DMS79 treated with DMSO at 0.1 percent for 48 hours (cell line): Measurements from ENCODE around the gene NUP98.
A peak's percentile ranks its signal among the peaks of the same experiment; 100 is the strongest.

Experiments used
- DNase-seq: peaks from one replicate; lab custom pipeline; 2025; lab: John Stamatoyannopoulos, UW

The NUP98 gene

DNA sequence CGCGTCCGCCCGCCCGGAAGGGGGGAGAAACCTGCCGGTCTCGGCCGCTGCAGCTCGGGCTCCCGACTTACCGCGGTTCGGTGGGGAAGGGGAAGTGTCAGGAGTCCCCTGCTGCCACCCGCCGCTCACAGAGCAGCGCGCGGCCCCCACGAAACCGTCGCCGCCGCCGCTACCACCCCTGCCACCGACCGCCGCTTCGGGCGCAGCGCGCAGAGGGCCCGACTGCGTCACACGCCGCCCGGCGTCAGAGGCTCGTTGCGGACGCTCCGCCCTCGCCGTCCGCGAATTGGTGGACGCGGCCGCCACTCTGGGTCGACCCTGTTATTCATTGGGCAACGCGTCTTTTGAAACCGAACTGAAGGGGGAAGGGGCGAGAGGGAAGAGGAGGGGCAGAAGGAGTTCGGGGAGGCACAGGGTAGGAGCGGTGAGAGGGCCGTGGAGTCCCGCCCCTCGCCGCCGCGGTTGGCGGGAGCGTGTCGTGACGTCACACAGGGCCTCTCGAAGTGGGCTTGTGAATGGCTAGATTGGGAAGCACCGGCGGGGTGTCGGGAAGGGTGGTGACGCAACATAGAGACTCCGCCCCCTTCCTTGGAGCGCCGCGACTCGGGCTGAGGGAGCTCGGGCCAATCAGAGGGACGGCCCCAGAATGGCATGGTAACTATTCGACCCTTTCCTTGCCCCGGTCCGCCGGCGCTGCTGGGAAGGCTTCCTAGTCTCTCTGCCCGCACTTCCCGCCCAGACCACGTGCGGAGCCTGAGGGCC lies at the start of gene NUP98:
Gene NUP98, minus strand, starts transcription at position 226 of the 762 bp plus-strand sequence. CDS start 15,437 bp downstream, outside the sequence.
- DNase-seq = peak; percentile 99

DNA sequence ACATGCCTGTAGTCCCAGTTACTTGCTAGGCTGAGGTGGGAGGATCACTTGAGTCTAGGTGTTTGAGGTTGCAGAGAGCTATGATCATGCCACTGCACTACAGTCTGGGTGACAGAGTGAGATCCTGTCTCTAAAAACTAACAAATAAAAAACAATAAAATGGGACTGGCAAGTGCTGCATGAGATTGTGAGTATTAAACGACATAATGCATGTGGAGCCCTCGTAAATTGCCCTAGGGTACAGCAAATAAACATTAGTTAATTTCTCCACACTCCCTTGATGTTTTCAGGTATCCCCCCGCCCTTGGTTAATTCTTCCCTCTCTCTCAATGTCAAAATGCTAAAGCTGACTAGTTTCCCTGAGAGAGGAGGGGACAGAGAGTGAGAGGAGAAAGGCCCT lies 48.3 kb upstream of the NUP98 start:
- DNase-seq = no peak

DNA sequence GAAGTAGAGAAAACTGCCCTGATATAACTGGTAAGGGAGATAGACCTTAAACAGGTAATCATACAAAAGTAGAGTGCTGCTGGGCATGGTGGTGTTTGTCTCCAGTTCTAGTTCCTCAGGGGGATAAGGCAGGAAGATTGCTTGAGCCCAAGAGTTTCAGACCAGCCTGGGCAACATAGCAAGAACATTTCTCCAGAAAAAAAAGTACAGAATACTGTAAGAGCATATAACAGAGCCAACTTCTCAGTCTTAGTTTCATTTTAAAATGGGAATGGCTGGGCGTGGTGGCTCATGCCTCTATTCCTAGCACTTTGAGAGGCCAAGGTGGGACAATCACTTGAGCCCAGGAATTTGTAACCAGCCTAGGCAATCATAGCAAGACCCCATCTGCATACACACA lies 47.9 kb upstream of the NUP98 start:
- DNase-seq = no peak

DNA sequence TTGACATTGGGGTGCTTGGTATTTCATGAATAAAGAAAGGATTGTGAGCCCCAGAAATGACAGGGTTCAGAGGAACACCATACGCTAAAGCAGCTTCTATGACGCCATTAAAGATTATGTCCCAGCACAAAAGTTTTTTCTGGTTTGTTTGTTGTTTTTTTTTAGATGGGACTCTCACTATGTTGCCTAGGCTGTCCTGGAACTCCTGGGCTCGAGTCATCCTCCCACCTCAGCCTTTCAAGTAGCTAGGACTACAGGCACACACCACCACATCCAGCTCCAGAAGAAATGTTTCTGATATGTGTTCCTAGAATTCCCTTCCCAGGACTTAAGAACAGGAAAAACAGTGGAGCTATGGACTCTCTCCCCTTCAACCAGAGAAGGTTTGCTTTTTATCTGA lies 46.0 kb upstream of the NUP98 start:
- DNase-seq = no peak

DNA sequence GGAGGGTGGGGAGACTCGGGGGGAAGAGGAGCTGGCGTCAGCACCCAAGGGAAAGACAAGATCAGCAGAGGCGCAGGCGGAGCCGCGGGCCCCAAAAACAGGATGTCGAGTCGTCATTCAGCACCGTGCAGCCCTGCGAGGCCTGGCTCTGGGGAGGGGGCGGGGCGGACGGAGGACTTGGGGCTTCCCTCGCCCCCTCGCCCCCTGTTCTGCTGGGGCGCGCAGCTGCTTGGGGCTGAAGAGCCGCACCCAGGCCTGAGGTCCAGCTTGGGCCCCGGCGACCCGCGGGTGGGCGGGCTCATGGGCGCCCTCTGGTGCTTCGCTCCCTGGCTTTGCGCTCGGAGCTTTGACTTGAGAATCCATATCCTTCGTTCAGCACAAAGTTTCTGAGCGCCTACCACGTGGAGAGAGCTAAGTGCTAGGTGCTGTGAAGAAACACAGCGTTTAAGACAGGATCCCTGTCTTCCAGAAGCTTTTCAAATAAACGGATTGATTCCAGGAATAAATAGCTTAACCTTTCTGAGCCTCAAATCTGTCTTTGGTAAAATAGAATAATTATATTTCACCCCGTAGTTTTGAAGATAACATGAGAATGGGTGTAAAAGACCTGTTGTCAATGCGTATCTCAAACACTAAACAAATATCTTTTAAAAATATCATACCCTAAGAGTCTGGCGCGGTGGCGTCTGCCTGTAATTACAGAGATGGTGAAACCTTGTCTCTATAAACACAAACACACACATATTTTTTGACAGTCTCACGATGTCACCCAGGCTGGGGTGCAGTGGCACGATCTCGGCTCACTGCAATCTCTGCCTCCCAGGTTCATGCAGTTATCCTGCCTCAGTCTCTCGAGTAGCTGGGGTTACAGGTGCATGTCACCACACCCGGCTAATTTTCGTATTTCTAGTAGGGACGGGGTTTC lies 44.3 kb upstream of the NUP98 start:
- peak; percentile 46 for DNase-seq

DNA sequence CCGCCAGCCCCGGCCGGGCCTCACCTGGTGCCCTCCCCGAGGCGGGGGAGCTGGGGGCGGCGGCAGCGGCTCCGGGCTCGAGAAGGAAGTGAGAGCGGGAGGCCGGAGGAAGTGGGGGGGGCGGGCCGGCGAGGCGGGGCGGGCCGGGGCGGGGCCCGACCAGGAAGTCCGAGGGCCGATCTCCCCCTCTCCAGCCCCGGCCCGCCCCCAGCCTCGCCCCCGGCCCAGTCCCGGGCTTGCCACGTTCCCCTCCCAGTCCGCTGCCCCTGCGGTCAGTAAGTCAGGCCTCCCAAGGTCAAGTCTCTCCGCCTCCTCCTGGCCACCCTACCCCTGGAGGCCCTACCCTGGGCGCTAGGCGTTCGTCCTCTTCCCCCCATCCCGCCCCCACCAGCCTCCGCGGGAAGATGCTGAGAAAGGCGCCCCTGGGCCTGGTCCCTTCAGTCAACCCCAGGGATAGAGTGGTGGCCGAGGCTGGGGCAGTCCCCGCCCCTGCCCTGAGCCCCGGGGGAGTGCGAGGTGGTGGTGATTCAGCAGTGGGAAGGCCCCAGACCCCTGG lies 43.6 kb upstream of the NUP98 start, which contains the start of gene RHOG:
Gene RHOG, minus strand, starts transcription at position 90 of the 556 bp plus-strand sequence. CDS start 12,821 bp downstream, outside the sequence.
- DNase-seq = peak; percentile 45

DNA sequence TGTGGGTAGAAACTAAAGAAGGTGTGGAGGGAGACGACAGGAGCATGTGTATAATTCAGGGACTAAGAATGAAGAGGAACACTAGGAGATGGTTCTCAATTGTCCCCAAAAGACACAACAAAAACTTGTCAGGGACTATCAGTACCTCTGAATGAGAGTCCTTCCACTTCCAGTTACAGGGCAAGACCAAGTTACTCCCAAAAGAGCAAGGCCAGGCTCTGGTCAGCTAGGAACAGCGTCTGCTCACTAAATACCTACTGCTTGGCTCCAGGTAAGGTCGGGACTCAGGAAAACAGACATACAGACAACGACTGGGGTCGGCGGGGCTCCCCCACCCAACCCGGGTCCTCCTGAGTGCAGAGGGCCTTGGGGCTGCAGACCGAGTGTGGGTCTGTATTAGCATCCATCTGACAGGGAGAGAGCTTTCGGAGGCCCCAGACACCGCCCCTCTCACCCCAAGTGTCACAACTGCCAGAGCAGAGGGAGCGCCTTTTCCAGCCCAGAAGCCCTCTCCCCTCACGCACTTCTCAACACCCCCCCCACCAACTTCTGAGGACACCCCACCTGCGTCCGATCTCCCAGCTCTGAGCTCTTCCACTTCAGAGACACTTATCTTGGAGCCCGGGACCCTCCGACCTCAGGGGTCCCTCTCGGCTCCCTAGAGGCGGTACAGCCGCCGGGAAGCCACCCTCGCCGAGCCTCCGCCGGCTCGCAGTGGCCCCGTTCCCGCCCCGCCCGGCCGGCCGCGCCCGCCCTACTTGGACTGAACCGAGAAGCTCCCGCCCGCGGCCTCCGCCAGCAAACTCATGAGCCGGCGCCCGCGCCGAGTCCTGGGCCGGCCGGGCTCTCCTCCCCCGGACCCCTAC lies 42.9 kb upstream of the NUP98 start:
- peak; percentile 45 for DNase-seq

DNA sequence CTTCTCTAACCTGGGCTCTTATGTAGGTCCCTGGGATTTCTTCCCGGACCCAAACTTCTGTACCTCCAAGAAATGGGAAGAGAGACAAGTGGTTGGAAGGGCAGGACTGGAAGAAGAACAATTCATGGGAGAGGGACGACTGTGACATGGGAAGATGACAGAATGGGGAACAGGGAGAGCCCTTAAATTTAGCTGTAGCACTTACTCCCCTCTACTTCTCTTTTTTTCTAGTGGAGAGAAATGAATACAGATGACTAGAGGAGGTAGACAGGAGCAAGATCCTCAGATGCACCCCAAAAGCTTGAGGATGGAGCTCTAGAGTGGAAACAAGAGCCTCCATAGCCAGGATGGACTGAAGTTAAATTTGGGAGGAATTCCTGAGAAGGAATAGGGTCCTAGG lies 41.1 kb upstream of the NUP98 start:
- no peak for DNase-seq

DNA sequence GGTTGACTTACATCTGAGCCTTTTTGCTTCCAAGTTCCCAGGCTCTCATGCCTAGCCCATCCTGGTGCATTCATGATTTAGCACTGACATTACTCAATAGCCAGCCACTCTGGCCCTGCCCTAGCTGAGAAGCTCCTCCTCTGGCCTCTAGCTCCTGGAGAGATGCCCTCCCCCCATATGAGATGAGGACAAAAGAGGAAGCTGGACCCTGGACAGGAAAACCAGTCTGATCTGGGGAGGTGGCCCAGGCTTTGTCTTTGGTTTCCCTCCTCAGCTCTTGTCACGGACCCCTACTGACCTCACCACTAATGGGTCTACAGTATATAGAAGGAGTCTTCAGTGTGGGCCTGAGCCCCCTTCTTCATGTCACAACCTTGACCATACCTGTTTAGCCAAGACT lies 40.4 kb upstream of the NUP98 start:
- DNase-seq = no peak

DNA sequence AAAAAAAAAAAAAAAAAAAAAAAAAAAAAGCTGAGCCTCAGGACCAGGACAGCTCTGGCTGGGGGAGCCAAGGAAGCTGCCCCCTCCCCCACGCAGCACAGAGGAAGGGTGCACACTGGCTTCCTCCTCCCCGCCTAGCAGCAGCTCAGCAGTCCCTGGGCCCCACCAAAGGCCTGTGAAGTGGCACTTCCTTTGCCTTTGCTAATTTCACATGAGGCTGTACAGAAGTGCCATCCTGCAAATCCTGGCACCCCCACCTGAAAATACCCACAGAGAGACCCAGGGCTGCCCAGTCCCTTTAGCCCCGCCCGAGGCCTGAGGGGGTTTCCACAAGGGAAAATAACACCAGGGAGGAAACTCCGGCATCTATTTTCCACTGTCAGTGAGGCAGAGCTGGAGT lies 39.5 kb upstream of the NUP98 start:
- no peak for DNase-seq

DNA sequence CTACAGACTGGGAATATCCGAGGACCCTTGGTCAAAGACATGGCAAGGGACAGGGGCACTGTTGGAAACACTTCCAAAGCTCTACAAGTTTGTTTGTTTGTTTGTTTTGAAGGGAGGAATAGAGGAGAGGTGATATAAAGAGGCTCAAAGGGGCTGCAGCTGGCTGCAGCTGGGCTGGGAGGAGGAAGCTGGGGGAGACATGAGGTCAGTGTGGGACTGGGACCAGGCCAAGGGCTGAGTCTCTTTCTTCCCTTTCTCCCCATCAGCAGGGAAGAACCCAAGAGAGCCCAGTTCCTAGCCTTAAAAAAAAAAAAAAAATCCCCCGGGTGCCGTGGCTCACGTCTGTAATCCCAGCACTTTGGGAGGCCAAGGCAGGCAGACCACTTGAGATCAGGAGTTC lies 38.4 kb upstream of the NUP98 start:
- DNase-seq = no peak

DNA sequence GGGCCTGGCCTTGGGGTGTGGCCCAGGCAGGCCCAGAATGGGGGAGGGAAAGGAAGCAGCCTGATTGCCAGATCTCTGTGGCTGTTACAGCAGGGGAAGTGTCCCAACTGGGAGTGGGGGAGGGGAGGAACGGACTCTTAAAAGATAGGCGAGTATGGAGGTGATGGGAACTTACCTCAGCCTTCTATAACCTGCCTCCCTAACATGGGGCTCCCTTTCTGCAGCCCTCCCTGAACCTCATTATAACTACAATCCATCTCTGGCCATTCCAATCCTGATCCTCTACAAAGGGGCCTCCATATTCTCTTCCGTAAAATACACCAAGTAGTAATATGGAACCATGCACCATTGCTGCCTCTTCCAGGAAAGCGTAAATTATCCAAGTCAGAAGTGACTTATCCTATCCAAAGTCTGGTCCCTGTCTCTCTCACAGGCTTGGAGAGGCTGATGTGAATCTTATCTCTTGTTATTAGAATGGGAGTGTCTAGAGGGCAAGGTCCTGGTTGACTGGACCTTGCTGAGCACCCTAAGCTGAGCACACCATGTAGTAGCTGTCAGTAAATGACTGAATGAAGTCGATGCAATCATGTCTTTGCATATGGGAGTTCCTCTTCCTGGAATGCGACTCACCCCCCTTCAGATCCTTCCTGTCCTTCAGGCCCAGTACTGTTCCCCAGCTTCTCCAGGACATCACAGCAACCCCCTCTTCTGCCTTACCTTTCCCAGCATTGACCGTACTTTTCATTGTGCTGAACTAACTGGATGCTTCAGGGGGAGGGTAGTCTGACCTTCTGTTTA lies 37.5 kb upstream of the NUP98 start:
- DNase-seq = no peak

DNA sequence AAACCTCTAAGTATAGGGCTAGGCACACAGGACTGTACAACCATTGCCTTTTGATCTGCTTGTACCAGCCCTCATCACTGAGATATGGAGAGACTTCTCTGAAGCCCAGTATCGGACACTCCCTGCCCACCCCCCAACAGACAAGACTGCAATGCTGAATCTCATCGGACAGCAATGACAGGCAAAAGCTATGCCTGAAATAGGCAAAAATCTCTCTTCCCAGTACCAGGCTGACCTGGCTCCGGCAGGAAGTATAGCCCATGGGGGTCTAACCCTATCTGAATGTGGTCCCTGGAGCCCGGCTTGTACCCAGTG lies 37.0 kb upstream of the NUP98 start:
- no peak for DNase-seq

DNA sequence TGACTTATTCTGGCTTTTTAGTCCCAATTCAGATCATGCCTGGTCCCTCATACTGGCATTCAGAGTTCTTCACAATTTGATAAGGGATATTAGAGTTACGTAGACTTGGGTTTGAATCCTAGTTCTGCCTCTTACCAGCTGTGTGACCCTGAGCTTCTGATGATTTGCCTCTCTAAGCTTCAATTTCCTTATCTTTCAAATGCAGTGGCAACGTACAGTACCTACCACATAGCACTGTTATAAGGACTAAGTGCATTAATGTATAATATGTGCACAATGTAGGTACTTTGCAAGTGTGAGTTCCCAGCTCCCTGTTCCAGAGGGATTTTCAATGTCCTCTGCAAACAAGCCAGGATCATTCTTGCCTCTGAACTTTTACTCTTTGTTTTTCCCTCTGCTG lies 36.1 kb upstream of the NUP98 start:
- no peak for DNase-seq

DNA sequence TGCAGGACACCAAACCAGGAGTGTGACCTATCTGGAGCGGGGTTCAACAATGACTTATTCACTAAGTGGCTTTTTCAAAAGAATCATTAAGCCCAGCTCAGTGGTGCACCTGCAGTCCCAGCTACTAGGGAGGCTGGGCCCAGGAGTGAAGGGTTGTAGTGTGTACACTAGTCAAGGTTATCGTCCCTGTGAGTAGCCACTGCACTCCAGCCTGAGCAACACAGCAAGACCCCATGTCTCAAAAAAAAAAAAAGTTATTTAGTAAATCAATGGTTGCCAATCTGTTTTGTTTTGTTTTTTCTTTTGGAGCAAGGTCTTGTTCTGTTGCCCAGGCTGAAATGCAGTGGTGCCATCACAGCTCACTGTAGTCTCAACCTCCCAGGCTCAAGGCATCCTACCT lies 35.5 kb upstream of the NUP98 start:
- no peak for DNase-seq

DNA sequence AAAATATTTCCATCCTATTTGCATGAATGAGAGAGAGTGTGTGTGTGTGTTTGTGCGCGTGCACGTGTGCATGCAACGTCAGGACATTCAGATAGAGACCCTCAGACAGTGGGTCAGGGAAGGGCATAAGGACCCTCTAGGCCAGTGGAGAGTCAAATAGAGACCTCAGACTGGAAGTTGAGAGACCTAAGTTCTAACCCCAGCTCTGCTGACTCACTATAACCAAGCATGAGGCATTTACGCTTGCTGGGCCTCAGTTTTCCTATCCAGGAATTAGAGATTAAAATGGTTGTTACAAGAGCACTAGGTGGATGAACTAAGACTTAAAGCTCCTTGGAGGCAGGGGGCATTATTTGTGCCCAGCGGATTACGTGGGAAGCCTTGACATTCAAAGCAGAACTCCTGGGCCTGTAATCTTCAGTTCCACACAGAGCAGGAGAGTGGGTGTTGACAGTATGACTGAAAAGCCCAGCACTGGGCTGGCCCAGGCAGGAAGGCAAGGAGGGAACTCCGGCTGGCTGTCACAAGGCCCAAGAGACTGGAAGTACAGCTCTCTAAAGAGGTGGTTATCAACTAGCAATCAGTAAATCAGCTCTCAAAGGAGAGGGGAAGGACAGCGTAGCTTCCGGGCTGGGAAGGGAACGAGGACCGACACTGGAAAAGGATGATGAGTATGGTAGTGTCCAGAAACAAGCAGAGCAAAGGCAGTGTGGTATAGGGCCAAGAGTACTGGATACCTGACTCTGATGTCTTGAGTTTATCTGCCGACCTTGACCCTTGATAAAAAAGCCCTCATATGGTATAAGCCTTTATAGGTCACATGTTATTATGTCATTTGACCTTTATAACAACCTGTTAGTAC lies 34.3 kb upstream of the NUP98 start:
- no peak for DNase-seq

DNA sequence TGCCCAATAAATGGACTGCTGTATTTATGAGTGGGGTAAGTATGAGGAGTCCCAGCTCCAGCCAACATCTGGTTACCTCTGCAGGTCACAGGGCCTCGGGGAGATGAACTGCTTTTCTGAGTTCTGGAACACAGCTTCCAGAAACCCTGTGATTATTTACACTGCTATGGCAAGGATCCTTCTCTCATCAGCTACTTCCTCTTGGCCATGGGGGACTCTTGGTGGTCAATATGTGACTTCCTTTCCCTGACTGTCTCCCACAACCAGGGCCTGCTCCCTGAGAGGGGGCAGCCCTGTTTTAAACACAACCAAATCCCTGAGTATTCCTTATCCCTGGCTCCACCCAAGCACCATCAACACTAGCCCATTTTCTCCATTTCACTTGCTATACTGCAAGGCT lies 33.4 kb upstream of the NUP98 start:
- no peak for DNase-seq

DNA sequence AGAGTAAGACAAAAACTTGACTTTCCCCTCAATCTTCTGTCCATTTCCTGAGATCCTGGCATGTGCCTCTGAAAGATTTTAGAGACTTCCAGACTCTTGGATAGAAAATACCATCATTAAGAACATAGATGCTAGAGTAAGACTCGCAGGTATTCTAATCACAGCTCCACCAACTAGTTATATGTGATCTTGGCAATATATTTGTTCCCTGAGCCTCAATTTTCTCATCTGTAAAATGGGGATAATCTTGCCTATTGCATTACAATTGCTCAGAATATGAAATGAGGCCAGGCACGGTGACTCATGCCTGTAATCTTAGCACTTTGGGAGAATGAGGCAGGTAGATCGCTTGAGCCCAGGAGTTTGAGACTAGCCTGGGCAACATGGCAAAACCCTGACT lies 32.7 kb upstream of the NUP98 start:
- no peak for DNase-seq

DNA sequence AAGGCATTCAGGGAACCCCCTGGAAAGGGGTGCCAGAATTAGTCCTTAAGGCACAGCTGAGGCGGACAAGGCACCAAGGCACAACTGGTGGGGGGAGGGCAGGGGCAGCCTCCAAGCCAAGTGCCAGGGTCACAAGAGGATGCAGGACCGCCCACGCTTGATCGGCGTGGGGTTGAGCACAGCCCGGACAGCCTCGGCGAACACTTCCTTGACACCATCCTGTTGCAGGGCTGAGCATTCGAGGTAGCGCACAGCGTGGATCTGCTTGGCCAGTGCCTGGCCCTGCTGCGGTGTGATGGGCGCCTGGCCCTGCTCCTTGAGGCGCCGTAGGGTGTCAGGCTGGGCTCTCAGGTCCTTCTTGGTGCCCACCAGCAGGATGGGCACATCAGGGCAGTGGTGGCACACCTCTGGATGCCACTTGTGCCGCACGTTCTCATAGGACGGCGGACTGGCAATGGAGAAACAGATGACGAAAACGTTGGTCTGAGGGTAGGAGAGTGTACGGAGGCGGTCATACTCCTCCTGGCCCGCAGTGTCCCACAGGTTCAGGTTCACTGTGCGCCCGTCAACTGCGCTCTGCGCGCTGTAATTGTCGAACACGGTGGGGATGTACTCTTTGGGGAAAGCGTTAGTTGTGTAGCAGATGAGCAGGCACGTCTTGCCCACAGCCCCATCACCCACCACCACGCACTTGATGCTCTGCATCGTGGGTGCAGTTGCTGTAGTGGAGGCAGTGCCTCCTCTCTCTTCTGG lies 30.3 kb upstream of the NUP98 start:
- DNase-seq = no peak
